Coronary artery (tissue), 2 donors: ENCODE results near the gene MRPS2.

ENCODE experiments used
- DNase-seq: peaks from one replicate; pipeline ENCODE4 v3.0.0-alpha.2; 2017; ENCODE audit warnings: low spot score
- H3K27ac ChIP-seq, 2 donors: fragments of 200-600 bp; sonication (generic); one replicate each; pipeline ENCODE4 v1.5.1; 2016 to 2019
- H3K4me3 ChIP-seq: fragments of 200-600 bp; sonication (generic); 2 replicates; pipeline ENCODE4 v1.5.1; 2016; ENCODE audit warnings: mild to moderate bottlenecking, moderate library complexity
- TF ChIP-seq, protein P1 (sequence below): fragments of 200-600 bp; sonication (generic); IDR thresholded peaks from one replicate; pipeline ENCODE4 v1.5.1; 2019; ENCODE audit warnings: antibody characterized with exemption

Gene MRPS2

DNA sequence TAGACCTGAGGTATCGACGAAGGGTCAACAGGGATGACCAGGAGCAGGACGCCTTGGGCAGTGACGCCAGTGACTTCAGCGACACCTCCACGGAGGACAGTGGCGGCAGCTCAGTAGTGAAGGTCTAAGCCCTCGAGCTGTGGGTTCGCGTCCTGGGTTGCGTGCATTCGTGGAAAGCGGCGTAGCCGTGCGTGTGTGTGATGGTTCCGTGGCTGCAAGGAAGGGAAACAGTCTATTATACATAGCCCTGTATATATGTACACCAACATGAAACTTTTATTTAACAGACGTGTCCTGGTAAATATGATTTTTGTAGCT, 12.5 kb upstream of the MRPS2 start:
- H3K27ac ChIP-seq: no peak overlapping the region
- no peak for DNase-seq
- no peak overlapping the region for H3K4me3 ChIP-seq
- TF ChIP-seq, protein P1, sequence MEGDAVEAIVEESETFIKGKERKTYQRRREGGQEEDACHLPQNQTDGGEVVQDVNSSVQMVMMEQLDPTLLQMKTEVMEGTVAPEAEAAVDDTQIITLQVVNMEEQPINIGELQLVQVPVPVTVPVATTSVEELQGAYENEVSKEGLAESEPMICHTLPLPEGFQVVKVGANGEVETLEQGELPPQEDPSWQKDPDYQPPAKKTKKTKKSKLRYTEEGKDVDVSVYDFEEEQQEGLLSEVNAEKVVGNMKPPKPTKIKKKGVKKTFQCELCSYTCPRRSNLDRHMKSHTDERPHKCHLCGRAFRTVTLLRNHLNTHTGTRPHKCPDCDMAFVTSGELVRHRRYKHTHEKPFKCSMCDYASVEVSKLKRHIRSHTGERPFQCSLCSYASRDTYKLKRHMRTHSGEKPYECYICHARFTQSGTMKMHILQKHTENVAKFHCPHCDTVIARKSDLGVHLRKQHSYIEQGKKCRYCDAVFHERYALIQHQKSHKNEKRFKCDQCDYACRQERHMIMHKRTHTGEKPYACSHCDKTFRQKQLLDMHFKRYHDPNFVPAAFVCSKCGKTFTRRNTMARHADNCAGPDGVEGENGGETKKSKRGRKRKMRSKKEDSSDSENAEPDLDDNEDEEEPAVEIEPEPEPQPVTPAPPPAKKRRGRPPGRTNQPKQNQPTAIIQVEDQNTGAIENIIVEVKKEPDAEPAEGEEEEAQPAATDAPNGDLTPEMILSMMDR: no peak

DNA sequence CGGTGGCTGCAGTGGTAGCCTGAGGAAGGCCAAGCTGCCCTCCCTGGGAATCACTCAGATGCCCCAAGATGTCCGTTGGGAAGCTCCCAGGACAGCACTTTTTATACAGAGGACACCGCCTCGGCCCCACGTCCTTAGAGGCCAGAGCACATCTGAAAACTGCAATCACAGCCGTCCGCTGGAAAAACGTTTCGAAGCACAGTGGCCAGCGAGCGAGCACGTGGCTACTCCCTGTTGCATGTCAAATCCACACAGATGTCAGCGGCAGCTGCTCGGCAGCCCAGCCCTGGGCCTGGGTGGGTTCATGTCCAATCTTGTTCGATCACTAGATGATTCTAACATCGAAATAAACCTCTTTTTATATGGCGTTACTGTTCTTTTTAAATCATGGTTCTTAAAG, 12.0 kb upstream of the MRPS2 start:
- DNase-seq: no peak
- TF ChIP-seq, protein P1: no peak
- no peak overlapping the region for H3K27ac ChIP-seq
- no peak overlapping the region for H3K4me3 ChIP-seq

DNA sequence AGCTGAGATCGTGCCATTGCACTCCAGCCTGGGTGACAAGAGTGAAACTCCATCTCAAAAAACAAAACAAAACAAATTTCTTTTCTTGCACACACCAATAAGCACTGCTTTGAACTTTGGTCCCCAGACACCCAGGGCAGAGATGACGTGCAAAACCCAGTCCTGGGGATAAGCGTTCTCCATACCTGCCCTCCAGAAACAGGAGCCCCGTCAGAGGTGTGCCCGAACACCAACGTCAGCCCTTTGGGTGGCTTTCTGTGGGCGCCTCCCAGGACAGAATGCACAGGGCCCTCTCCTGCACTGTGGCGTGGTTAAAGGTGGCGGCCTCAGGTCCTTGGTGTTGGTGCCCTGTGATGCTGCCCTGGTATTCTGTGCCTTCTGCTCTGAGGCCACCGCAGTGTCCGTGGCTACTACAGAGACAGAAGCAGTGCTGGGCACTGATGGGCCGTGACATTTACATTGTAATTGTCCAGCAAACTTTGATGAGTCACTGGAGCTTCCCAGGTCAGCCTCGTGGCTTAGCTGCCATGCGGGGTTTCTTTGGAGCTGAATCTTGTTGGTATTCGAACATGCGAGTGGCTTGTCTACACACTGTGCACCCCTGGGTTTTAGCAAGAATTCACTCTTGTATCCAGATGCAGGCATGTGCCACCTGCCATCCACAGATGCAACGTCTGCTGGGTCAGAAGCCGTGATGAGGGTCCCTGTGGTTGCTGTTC, 11.1 kb upstream of the MRPS2 start:
- TF ChIP-seq, protein P1: no peak
- Histone ChIP-seq H3K4me3 (no peak overlapping the region), H3K27ac (no peak overlapping the region)
- DNase-seq: no peak

DNA sequence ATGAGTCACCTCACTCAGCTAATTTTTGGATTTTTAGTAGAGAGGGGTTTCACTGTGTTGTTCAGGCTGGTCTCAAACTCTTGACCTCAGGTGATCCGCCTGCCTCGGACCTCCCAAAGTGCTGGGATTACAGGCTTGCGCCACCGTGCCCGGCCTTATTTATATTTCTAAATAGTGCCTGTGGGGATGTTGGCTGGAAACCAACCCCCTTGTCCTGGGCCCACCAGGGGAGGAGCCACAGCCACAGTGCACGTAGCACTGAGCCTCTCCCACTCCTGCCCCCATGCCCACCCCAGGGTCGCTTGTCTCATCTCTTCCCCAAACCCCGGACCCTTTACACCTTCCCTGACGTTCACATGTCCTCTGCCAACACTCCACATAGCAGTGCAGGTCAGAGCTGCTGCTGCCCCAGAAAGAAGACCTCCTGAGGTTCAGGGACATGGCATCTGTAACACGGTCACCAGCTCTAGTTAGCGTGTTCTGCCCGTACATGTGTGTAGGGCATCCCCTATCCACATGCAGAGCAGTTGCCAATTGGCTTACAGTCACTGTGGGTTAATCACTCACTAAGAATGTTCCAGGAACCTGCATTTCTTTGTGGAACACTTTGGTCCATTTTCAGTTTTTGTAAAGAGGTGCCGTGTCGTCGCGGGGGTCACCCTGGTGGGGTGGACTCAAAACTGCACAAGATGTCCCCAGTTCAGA, 10.2 kb upstream of the MRPS2 start:
- Histone ChIP-seq H3K4me3 (no peak overlapping the region), H3K27ac (no peak overlapping the region)
- TF ChIP-seq, protein P1: no peak
- DNase-seq: no peak

DNA sequence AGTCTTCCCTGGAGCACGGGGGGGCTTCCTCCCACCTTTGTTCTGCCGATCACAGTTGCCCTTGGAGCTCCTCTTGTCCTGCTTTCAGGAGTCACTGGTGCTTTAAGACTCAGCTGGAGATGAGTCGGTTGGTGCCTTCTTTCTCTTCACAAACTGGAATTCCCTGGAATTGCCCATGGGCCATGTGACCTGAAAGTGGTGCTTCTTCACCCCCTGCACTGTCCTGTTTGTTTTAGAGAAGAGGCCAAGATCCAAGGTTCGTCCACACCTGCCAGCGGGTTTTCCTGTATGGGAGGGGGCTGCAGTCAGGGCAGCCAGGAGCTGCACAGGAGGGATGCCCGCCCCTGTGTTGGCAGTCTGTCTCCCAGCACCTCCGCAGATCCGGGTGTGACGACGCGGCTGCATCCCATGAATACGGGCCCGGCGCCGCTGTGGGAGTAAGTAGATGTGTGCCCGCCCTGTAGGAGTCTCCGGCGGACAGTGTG, 9.5 kb upstream of the MRPS2 start:
- H3K27ac ChIP-seq: no peak overlapping the region
- H3K4me3 ChIP-seq: no peak overlapping the region
- DNase-seq: no peak
- TF ChIP-seq, protein P1: no peak

DNA sequence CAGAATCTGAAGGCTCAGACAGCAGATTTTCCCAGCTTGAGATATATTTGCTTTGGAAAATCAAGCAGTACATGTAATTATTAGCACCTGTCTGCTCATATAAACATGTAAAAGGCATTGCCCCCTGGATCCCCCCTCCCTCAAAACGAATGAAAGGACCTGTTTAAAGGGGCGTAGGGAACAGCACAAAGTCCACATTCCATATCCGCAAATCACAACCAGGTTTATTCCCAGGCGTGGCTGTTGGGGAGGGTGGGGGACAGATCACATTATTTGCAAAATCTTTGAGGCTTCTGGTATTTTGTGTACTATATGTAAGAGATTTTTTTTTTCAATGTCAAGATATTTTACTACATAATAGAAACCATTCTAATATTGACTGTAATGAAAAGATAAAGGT, 8.7 kb upstream of the MRPS2 start:
- DNase-seq: no peak
- TF ChIP-seq, protein P1: no peak
- no peak overlapping the region for H3K27ac ChIP-seq
- H3K4me3 ChIP-seq: no peak overlapping the region
